ENCODE data around the gene DNAJC28. TPM values are rescaled to one million over a fixed set of nuclear protein-coding genes. Genes with fewer than 3 reads are reported as not detected.

The DNAJC28 gene
- total and polyA plus RNA-seq, 9 of the 15 experiments (the other 6 are each of a cell fraction or from before 2014, with no cell fraction given), result 0.68 to 2.5 (median 1.1) TPM

DNA sequence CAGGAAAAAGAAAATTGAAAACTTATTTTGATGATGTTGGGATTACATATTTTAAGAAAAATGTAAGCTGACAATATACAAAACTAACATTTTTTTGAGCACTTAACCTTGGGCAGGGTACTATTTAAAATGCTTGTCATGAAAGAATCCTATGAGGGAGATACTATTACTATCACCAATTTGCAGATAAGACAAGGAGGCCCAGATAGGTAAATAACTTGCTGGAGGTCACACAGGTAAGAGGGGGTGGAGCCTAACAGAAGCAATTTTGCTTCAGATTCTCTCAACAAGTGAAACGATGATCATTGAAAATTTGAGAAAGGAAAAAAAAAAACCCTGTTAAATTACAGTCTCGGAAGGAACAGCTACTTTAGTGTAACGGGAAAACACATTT is 49.2 kb upstream of the DNAJC28 start:
- no TSS peak for BruUV-seq (replicated peaks)
- peaks cover 10% of the 10 kb centered on the region; the same call in 1 of the 2 replicates for H3K9me3 ChIP-seq (replicated peaks; ENCODE audit: control insufficient read depth, insufficient read depth, low read depth, low read length)
- no peaks in the 10 kb centered on the region for H3K27me3 ChIP-seq (ENCODE audit: control insufficient read depth in 2 of 2, insufficient read depth in 2 of 2, low read length in 2 of 2)
- DNase-seq (ENCODE audit: extremely low read depth in 1 of 4, low spot score in 3 of 4) (peak in 1 of 4 experiments; percentile 31), ATAC-seq (no peak), FAIRE-seq (no peak)
- H3K4me1 ChIP-seq (replicated peaks in 1 of 2; ENCODE audit: control insufficient read depth in 2 of 2, insufficient read depth in 2 of 2, low read length in 2 of 2), result peaks cover 3 to 12% of the 10 kb centered on the region in 2 experiments; a peak in 3 of 5 replicates
- no peak overlapping the region for H2AFZ ChIP-seq (ENCODE audit: low read depth, low read length)
- WGBS (ENCODE audit: insufficient coverage, low coverage, missing lambda C conversion rate), result 0% methylated on average over 3 of the region's 3 CpGs
- H3K79me2 ChIP-seq (ENCODE audit: control insufficient read depth, insufficient read depth, low read length), result peaks cover 98% of the 10 kb centered on the region
- POLR2A ChIA-PET, result interaction anchor here (0.7 to 6.9 kb wide), 7 partner anchors 9 to 787 kb away, joined by 3 to 99 read pairs (median 7); partner anchors contain the start of gene TMEM50B
- H3K4me3 ChIP-seq, result peak overlapping the region; percentile 71
- peak overlapping the region; percentile 99 for H3K27ac ChIP-seq (ENCODE audit: extremely low read depth, low read depth, low read length)
- no peaks in the 10 kb centered on the region for H3K9me1 ChIP-seq (ENCODE audit: control insufficient read depth, insufficient read depth, low read length)
- H4K20me1 ChIP-seq (replicated peaks; ENCODE audit: control insufficient read depth, insufficient read depth, low read length), result peaks cover 17% of the 10 kb centered on the region
- H3K9ac ChIP-seq (ENCODE audit: insufficient read depth in 1 of 2, low read depth in 2 of 2, low read length in 2 of 2), result peak overlapping the region in 1 of 2 experiments; percentile 98; a peak in 2 of 4 replicates
- in situ Hi-C loops (cut with MboI), result no loop called here
- H3K4me2 ChIP-seq (ENCODE audit: insufficient read depth, low read length), result peak overlapping the region; percentile 94
- CTCF ChIA-PET (ENCODE audit: low intra/inter-chr PET ratio), result no interaction called here
- peaks cover 60% of the 10 kb centered on the region for H3K36me3 ChIP-seq (ENCODE audit: control insufficient read depth, insufficient read depth, low read length)
- intact Hi-C loops (cut with micrococcal nuclease), result loop anchor here (5.0 kb wide), 3 partner anchors 138 to 352 kb away; partner anchors contain the start of gene IFNGR2
- TF ChIP-seq, protein P1, sequence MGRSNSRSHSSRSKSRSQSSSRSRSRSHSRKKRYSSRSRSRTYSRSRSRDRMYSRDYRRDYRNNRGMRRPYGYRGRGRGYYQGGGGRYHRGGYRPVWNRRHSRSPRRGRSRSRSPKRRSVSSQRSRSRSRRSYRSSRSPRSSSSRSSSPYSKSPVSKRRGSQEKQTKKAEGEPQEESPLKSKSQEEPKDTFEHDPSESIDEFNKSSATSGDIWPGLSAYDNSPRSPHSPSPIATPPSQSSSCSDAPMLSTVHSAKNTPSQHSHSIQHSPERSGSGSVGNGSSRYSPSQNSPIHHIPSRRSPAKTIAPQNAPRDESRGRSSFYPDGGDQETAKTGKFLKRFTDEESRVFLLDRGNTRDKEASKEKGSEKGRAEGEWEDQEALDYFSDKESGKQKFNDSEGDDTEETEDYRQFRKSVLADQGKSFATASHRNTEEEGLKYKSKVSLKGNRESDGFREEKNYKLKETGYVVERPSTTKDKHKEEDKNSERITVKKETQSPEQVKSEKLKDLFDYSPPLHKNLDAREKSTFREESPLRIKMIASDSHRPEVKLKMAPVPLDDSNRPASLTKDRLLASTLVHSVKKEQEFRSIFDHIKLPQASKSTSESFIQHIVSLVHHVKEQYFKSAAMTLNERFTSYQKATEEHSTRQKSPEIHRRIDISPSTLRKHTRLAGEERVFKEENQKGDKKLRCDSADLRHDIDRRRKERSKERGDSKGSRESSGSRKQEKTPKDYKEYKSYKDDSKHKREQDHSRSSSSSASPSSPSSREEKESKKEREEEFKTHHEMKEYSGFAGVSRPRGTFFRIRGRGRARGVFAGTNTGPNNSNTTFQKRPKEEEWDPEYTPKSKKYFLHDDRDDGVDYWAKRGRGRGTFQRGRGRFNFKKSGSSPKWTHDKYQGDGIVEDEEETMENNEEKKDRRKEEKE (IDR thresholded peaks at IDR 0.05; ENCODE audit: borderline replicate concordance in 1 of 2, control insufficient read depth in 1 of 2, low read depth in 2 of 2, low read length in 1 of 2), result no peak
- TF ChIP-seq DNMT1 (IDR thresholded peaks at IDR 0.05) (no peak), GATAD2B (IDR thresholded peaks at IDR 0.05; ENCODE audit: borderline replicate concordance) (0 out of 2 replicates have a peak, but pooled peaks have one; percentile 22), ZNF133 (CRISPR knock-in tag; IDR thresholded peaks at IDR 0.05) (no peak), MIER1 (IDR thresholded peaks at IDR 0.05; ENCODE audit: low read depth) (no peak), RBFOX2 (IDR thresholded peaks at IDR 0.05; ENCODE audit: low read depth, low read length) (peak; percentile 40; the same call in 1 of the 2 replicates), GTF2B (IDR thresholded peaks at IDR 0.05; ENCODE audit: extremely low read depth, insufficient read length) (no peak), NFE2 (IDR thresholded peaks at IDR 0.05; ENCODE audit: low read depth) (no peak), ZNF407 (IDR thresholded peaks at IDR 0.05; ENCODE audit: low read depth) (no peak), EP300 (IDR thresholded peaks at IDR 0.05; ENCODE audit: low read length) (0 out of 2 replicates have a peak, but pooled peaks have one; percentile 2), XRCC3 (IDR thresholded peaks at IDR 0.05) (no peak)

All from K562 (cell line).